HEK293T (cell line): Measurements from ENCODE around the gene TRIM44.

Experiments
- ARNT ChIP-seq: fragments of 450-650 bp; IDR thresholded peaks from 2 replicates; pipeline ENCODE4 v1.6.1; 2017; ENCODE audit warnings: mild to moderate bottlenecking
- BHLHE40 ChIP-seq: fragments of 450-650 bp; IDR thresholded peaks from 2 replicates; pipeline ENCODE4 v1.6.1; 2016; ENCODE audit warnings: mild to moderate bottlenecking, moderate library complexity, borderline replicate concordance
- CTBP1 ChIP-seq: fragments of 450-650 bp; IDR thresholded peaks from 2 replicates; pipeline ENCODE4 v1.6.1; 2016; ENCODE audit warnings: borderline replicate concordance
- ELF4 ChIP-seq: fragments of 450-650 bp; IDR thresholded peaks from 2 replicates; pipeline ENCODE4 v1.6.1; 2017; ENCODE audit warnings: antibody characterized with exemption
- FOXA1 ChIP-seq: fragments of 450-650 bp; IDR thresholded peaks from 2 replicates; pipeline ENCODE4 v1.6.1; 2016; ENCODE audit warnings: mild to moderate bottlenecking
- FOXK2 ChIP-seq: fragments of 450-650 bp; IDR thresholded peaks from 2 replicates; pipeline ENCODE4 v1.6.1; 2016; ENCODE audit warnings: mild to moderate bottlenecking
- L3MBTL2 ChIP-seq: fragments of 450-650 bp; conservative IDR thresholded peaks from 2 replicates; pipeline ENCODE4 v1.6.1; 2016; ENCODE audit warnings: mild to moderate bottlenecking
- ZNF384 ChIP-seq: fragments of 450-650 bp; IDR thresholded peaks from 2 replicates; pipeline ENCODE4 v1.6.1; 2016

GRCh38 chr11:35678471-35678870, 15.9 kb downstream of the TRIM44 start:
- TF ChIP-seq FOXK2 (no peak), ARNT (no peak), CTBP1 (no peak), FOXA1 (no peak), BHLHE40 (no peak), ZNF384 (no peak), ELF4 (no peak), L3MBTL2 (no peak)
